HL-60 (cell line): ENCODE measurements around the gene TMTC1.

ENCODE experiments used
- GABPA ChIP-seq: IDR thresholded peaks from 2 replicates; pipeline ENCODE4 v1.6.1; 2012; ENCODE audit warnings: low read depth
- POLR2AphosphoS5 ChIP-seq: IDR thresholded peaks from 2 replicates; pipeline ENCODE4 v1.6.1; 2012; ENCODE audit warnings: low read depth
- REST ChIP-seq: IDR thresholded peaks from 2 replicates; pipeline ENCODE4 v1.6.1; 2012; ENCODE audit warnings: low read depth; ENCODE audit not compliant: insufficient replicate concordance
- TF ChIP-seq, protein P1 (sequence below): IDR thresholded peaks from one replicate; pipeline ENCODE4 v1.5.1; 2011; ENCODE audit warnings: low read length, control low read depth, inconsistent platforms; ENCODE audit not compliant: insufficient read depth

DNA sequence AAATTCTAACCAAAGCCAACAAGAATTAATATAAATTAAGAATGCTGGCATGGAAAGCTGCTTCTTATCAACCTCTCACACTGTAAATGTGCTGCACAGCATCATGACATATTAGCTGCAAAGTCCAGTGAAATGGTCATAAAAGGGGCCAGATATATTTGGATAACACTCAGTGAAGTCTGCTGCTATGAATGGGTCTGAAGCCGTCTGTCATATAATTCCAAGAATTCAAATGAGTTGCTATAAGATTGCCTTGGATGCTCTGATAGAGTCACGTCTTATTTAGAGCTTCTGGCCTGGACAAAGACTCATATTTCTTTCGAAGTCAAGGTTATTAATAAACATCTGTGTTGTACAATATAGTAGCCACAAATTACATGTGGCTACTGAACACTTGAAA lies 231.9 kb downstream of the TMTC1 start:
- TF ChIP-seq, protein P1, sequence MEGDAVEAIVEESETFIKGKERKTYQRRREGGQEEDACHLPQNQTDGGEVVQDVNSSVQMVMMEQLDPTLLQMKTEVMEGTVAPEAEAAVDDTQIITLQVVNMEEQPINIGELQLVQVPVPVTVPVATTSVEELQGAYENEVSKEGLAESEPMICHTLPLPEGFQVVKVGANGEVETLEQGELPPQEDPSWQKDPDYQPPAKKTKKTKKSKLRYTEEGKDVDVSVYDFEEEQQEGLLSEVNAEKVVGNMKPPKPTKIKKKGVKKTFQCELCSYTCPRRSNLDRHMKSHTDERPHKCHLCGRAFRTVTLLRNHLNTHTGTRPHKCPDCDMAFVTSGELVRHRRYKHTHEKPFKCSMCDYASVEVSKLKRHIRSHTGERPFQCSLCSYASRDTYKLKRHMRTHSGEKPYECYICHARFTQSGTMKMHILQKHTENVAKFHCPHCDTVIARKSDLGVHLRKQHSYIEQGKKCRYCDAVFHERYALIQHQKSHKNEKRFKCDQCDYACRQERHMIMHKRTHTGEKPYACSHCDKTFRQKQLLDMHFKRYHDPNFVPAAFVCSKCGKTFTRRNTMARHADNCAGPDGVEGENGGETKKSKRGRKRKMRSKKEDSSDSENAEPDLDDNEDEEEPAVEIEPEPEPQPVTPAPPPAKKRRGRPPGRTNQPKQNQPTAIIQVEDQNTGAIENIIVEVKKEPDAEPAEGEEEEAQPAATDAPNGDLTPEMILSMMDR = no peak
- TF ChIP-seq POLR2AphosphoS5 (no peak), GABPA (no peak), REST (no peak)
